ENCODE measurements around the gene KIF26B.

DNA sequence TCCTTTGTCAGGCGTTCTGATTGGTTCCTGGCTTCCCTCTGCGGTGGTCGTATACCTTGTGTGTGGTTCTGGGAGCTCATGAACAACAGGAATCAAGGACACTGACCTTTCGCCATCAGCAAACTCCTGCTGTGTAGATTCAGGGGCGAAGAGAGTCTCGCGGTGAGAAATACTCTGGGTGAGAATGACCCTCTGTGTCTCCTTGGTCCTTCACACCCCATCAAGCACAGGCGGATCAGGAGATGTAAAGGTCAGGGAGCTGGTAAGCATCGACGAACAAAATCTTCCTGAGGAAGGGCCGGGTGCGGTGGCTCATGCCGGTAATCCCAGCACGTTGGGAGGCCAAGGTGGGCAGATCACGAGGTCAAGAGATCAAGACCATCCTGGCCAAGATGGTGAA is 207.2 kb downstream of the KIF26B start:
- TF ChIP-seq YY1 (IDR thresholded peaks at IDR 0.05; ENCODE audit: insufficient read depth, insufficient read length): no peak
- no peak for TF ChIP-seq SUZ12 (IDR thresholded peaks at IDR 0.05; ENCODE audit: extremely low read depth, insufficient read depth, insufficient read length)
- no peak for TF ChIP-seq ZNF274 (IDR thresholded peaks at IDR 0.05; ENCODE audit: low read depth, low read length)

All from NT2/D1 (cell line).